Measurements from ENCODE around the gene CDCA7L.
"Not testable (repeated sequence)": the region's sequence is repeated elsewhere in the genome, so short reads cannot be mapped to it uniquely, and the experiment has no call there.

Gene CDCA7L

GRCh38 chr7:21938463-21938862 lies 7.2 kb downstream of the CDCA7L start:
- DNase-seq, result no peak
- no peaks in the 10 kb centered on the region for H3K27me3 ChIP-seq (replicated peaks)
- no peak for TF ChIP-seq CTCF (IDR thresholded peaks at IDR 0.05; ENCODE audit: low read depth, low read length, missing control alignments)
- no peak overlapping the region for H3K27ac ChIP-seq
- H3K36me3 ChIP-seq (replicated peaks), result no peaks in the 10 kb centered on the region
- no peak overlapping the region for H3K4me3 ChIP-seq (ENCODE audit: low read depth, low read length)
- in situ Hi-C loops (cut with HindIII; ENCODE audit: low pct_ligation_motif_present, low sequenced_read_pairs), result no loop called here

GRCh38 chr7:21934808-21935207 lies 10.9 kb downstream of the CDCA7L start:
- no peak for DNase-seq
- in situ Hi-C loops (cut with HindIII; ENCODE audit: low pct_ligation_motif_present, low sequenced_read_pairs), result no loop called here
- Histone ChIP-seq H3K36me3 (replicated peaks) (no peaks in the 10 kb centered on the region), H3K27me3 (replicated peaks) (no peaks in the 10 kb centered on the region), H3K27ac (no peak overlapping the region), H3K4me3 (ENCODE audit: low read depth, low read length) (no peak overlapping the region)
- TF ChIP-seq CTCF (IDR thresholded peaks at IDR 0.05; ENCODE audit: low read depth, low read length, missing control alignments), result no peak

DNA sequence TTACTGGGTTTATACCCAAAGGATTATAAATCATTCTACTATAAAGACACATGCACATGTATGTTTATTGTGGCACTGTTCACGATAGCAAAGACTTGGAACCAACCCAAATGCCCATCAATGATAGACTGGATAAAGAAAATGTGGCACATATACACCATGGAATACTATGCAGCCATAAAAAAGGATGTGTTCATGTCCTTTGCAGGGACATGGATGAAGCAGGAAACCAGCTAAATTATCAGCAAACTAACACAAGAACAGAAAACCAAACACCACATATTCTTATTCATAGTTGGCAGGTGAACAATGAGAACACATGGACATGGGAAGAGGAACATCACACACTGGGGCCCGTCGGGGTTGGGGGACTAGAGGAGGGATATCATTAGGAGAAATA lies 12.4 kb downstream of the CDCA7L start:
- in situ Hi-C loops (cut with HindIII; ENCODE audit: low pct_ligation_motif_present, low sequenced_read_pairs); H3K4me3 ChIP-seq (ENCODE audit: low read depth, low read length); DNase-seq; H3K27me3 ChIP-seq (replicated peaks); H3K27ac ChIP-seq; H3K36me3 ChIP-seq (replicated peaks): not testable (repeated sequence)

- no peaks in the 10 kb centered on the region for H3K36me3 ChIP-seq (replicated peaks)
- no peak overlapping the region for H3K4me3 ChIP-seq (ENCODE audit: low read depth, low read length)
- in situ Hi-C loops (cut with HindIII; ENCODE audit: low pct_ligation_motif_present, low sequenced_read_pairs), result no loop called here
- TF ChIP-seq CTCF (IDR thresholded peaks at IDR 0.05; ENCODE audit: low read depth, low read length, missing control alignments), result no peak
- DNase-seq, result no peak
- no peaks in the 10 kb centered on the region for H3K27me3 ChIP-seq (replicated peaks)
- H3K27ac ChIP-seq, result no peak overlapping the region
These were observed 18.0 kb downstream of the CDCA7L start for GRCh38 chr7:21927693-21928092.

GRCh38 chr7:21926448-21926847 lies 19.3 kb downstream of the CDCA7L start:
- Histone ChIP-seq H3K27me3 (replicated peaks) (no peaks in the 10 kb centered on the region), H3K36me3 (replicated peaks) (no peaks in the 10 kb centered on the region), H3K4me3 (ENCODE audit: low read depth, low read length) (no peak overlapping the region), H3K27ac (no peak overlapping the region)
- TF ChIP-seq CTCF (IDR thresholded peaks at IDR 0.05; ENCODE audit: low read depth, low read length, missing control alignments), result no peak
- in situ Hi-C loops (cut with HindIII; ENCODE audit: low pct_ligation_motif_present, low sequenced_read_pairs), result no loop called here
- DNase-seq, result no peak

GRCh38 chr7:21923658-21924057 lies 22.0 kb downstream of the CDCA7L start:
- Histone ChIP-seq H3K27ac (no peak overlapping the region), H3K36me3 (replicated peaks) (no peaks in the 10 kb centered on the region), H3K4me3 (ENCODE audit: low read depth, low read length) (no peak overlapping the region), H3K27me3 (replicated peaks) (no peaks in the 10 kb centered on the region)
- DNase-seq, result peak; percentile 41
- TF ChIP-seq CTCF (IDR thresholded peaks at IDR 0.05; ENCODE audit: low read depth, low read length, missing control alignments), result no peak
- in situ Hi-C loops (cut with HindIII; ENCODE audit: low pct_ligation_motif_present, low sequenced_read_pairs), result no loop called here

All from brain microvascular endothelial cell (primary cell).